Measurements from ENCODE around the gene TMEM255B. TPM values are rescaled to one million over a fixed set of nuclear protein-coding genes. Genes with fewer than 3 reads are reported as not detected.

The TMEM255B gene
- total and polyA plus RNA-seq, 9 of the 15 experiments (the other 6 are each of a cell fraction or from before 2014, with no cell fraction given): 0.01 to 0.75 (median 0.23) TPM

- in situ Hi-C loops (cut with MboI) (loop anchor here (10.0 kb wide), 1 partner anchor 189 kb away; no protein-coding TSS in a partner anchor), intact Hi-C loops (cut with micrococcal nuclease) (no loop called here)
- BruUV-seq (replicated peaks): no TSS peak
- H3K4me1 ChIP-seq (replicated peaks in 1 of 2; ENCODE audit: control insufficient read depth in 2 of 2, insufficient read depth in 2 of 2, low read length in 2 of 2): peaks cover 0 to 11% of the 10 kb centered on the region in 2 experiments; a peak in 1 of 5 replicates
- H3K9me3 ChIP-seq (replicated peaks; ENCODE audit: control insufficient read depth, insufficient read depth, low read depth, low read length): no peaks in the 10 kb centered on the region
- H2AFZ ChIP-seq (ENCODE audit: low read depth, low read length): no peak overlapping the region
- ATAC-seq: no peak
- H3K4me2 ChIP-seq (ENCODE audit: insufficient read depth, low read length): no peak overlapping the region
- DNase-seq (ENCODE audit: extremely low read depth in 1 of 4, low spot score in 3 of 4): no peak
- H3K9me1 ChIP-seq (ENCODE audit: control insufficient read depth, insufficient read depth, low read length): no peaks in the 10 kb centered on the region
- no peaks in the 10 kb centered on the region for H4K20me1 ChIP-seq (replicated peaks; ENCODE audit: control insufficient read depth, insufficient read depth, low read length)
- TF ChIP-seq C11orf30 (IDR thresholded peaks at IDR 0.05; ENCODE audit: low read depth) (no peak), NFATC3 (IDR thresholded peaks at IDR 0.05) (no peak), IRF2 (CRISPR knock-in tag; IDR thresholded peaks at IDR 0.05) (no peak), THRB (CRISPR knock-in tag; conservative IDR thresholded peaks at IDR 0.05) (no peak)
- FAIRE-seq: no peak
- ChIA-PET CTCF (ENCODE audit: low intra/inter-chr PET ratio) (no interaction called here), POLR2A (no interaction called here)
- H3K4me3 ChIP-seq: no peak overlapping the region
- H3K9ac ChIP-seq (ENCODE audit: insufficient read depth in 1 of 2, low read depth in 2 of 2, low read length in 2 of 2): no peak overlapping the region
- no peaks in the 10 kb centered on the region for H3K79me2 ChIP-seq (ENCODE audit: control insufficient read depth, insufficient read depth, low read length)
- no peaks in the 10 kb centered on the region for H3K36me3 ChIP-seq (ENCODE audit: control insufficient read depth, insufficient read depth, low read length)
- H3K27me3 ChIP-seq (ENCODE audit: control insufficient read depth in 2 of 2, insufficient read depth in 2 of 2, low read length in 2 of 2): peaks cover 18 to 56% of the 10 kb centered on the region in 2 experiments; a peak in 4 of 5 replicates
- no peak overlapping the region for H3K27ac ChIP-seq (ENCODE audit: extremely low read depth, low read depth, low read length)
- WGBS (ENCODE audit: insufficient coverage, low coverage, missing lambda C conversion rate): 5% methylated on average over 10 of the region's 10 CpGs
These were observed 22.7 kb upstream of the TMEM255B start for GRCh38 chr13:113736258-113736731.

GRCh38 chr13:113737803-113738202 lies 21.2 kb upstream of the TMEM255B start:
- no peak overlapping the region for H3K4me2 ChIP-seq (ENCODE audit: insufficient read depth, low read length)
- H3K27ac ChIP-seq (ENCODE audit: extremely low read depth, low read depth, low read length): no peak overlapping the region
- TF ChIP-seq CREB3 (tag; conservative IDR thresholded peaks at IDR 0.05; ENCODE audit: low read depth) (no peak), ZNF512 (tag; IDR thresholded peaks at IDR 0.05) (peak; percentile 86)
- intact Hi-C loops (cut with micrococcal nuclease): no loop called here
- no peaks in the 10 kb centered on the region for H3K9me1 ChIP-seq (ENCODE audit: control insufficient read depth, insufficient read depth, low read length)
- DNase-seq (ENCODE audit: extremely low read depth in 1 of 4, low spot score in 3 of 4) (no peak), FAIRE-seq (no peak), ATAC-seq (no peak)
- no peaks in the 10 kb centered on the region for H3K36me3 ChIP-seq (ENCODE audit: control insufficient read depth, insufficient read depth, low read length)
- WGBS (ENCODE audit: insufficient coverage, low coverage, missing lambda C conversion rate): 0% methylated on average over 5 of the region's 5 CpGs
- ChIA-PET CTCF (ENCODE audit: low intra/inter-chr PET ratio) (no interaction called here), POLR2A (interaction anchor here (0.6 kb wide), 2 partner anchors 66 to 268 kb away, joined by 3 read pairs; no protein-coding TSS in a partner anchor)
- H3K4me1 ChIP-seq (replicated peaks in 1 of 2; ENCODE audit: control insufficient read depth in 2 of 2, insufficient read depth in 2 of 2, low read length in 2 of 2): peaks cover 0 to 12% of the 10 kb centered on the region in 2 experiments; a peak in 1 of 5 replicates
- peaks cover 20 to 65% of the 10 kb centered on the region in 2 experiments; a peak in 4 of 5 replicates for H3K27me3 ChIP-seq (ENCODE audit: control insufficient read depth in 2 of 2, insufficient read depth in 2 of 2, low read length in 2 of 2)
- no peak overlapping the region for H3K9ac ChIP-seq (ENCODE audit: insufficient read depth in 1 of 2, low read depth in 2 of 2, low read length in 2 of 2)
- H3K9me3 ChIP-seq (replicated peaks; ENCODE audit: control insufficient read depth, insufficient read depth, low read depth, low read length): no peaks in the 10 kb centered on the region
- in situ Hi-C loops (cut with MboI): loop anchor here (10.0 kb wide), 1 partner anchor 187 kb away; no protein-coding TSS in a partner anchor
- H3K79me2 ChIP-seq (ENCODE audit: control insufficient read depth, insufficient read depth, low read length): no peaks in the 10 kb centered on the region
- H3K4me3 ChIP-seq: no peak overlapping the region
- BruUV-seq (replicated peaks): no TSS peak
- H4K20me1 ChIP-seq (replicated peaks; ENCODE audit: control insufficient read depth, insufficient read depth, low read length): no peaks in the 10 kb centered on the region
- no peak overlapping the region for H2AFZ ChIP-seq (ENCODE audit: low read depth, low read length)
